ENCODE results near the gene IQCH.
"Not testable (repeated sequence)": the region's sequence is repeated elsewhere in the genome, so short reads cannot be mapped to it uniquely, and the experiment has no call there.

Gene IQCH

GRCh38 chr15:67359431-67360079, 105.0 kb downstream of the IQCH start:
- peak; percentile 11 to 57 for DNase-seq

GRCh38 chr15:67361100-67361499, 106.5 kb downstream of the IQCH start:
- DNase-seq, result no peak

GRCh38 chr15:67363712-67364111, 109.1 kb downstream of the IQCH start:
- DNase-seq, result not testable (repeated sequence)

GRCh38 chr15:67365994-67366393, 111.4 kb downstream of the IQCH start:
- DNase-seq, result no peak

- no peak for DNase-seq
Measured at GRCh38 chr15:67366904-67367303, 112.3 kb downstream of the IQCH start.

GRCh38 chr15:67369359-67369998, 114.9 kb downstream of the IQCH start:
- no peak for DNase-seq

- peak in 1 of 2 experiments; percentile 14 for DNase-seq
Measured at GRCh38 chr15:67370206-67370954, 115.8 kb downstream of the IQCH start.

- DNase-seq, result no peak
Measured at GRCh38 chr15:67372543-67372942, 118.0 kb downstream of the IQCH start.

- no peak for DNase-seq
Measured at GRCh38 chr15:67372986-67373675, 118.5 kb downstream of the IQCH start.

GRCh38 chr15:67373971-67374370, 119.4 kb downstream of the IQCH start:
- DNase-seq, result no peak

GRCh38 chr15:67379530-67379929, 124.9 kb downstream of the IQCH start:
- no peak for DNase-seq

GRCh38 chr15:67380921-67381320, 126.3 kb downstream of the IQCH start:
- no peak for DNase-seq

GRCh38 chr15:67381416-67382045, 126.9 kb downstream of the IQCH start:
- DNase-seq, result no peak

GRCh38 chr15:67382723-67383122, 128.1 kb downstream of the IQCH start:
- DNase-seq, result no peak

GRCh38 chr15:67383899-67384298, 129.3 kb downstream of the IQCH start:
- DNase-seq, result no peak

GRCh38 chr15:67384761-67385160, 130.2 kb downstream of the IQCH start:
- no peak for DNase-seq

GRCh38 chr15:67385971-67386370, 131.4 kb downstream of the IQCH start:
- no peak for DNase-seq

GRCh38 chr15:67386947-67387346, 132.4 kb downstream of the IQCH start:
- DNase-seq, result no peak

GRCh38 chr15:67389975-67390374, 135.4 kb downstream of the IQCH start:
- no peak for DNase-seq

- no peak for DNase-seq
Measured at GRCh38 chr15:67394873-67395639, 140.5 kb downstream of the IQCH start.

GRCh38 chr15:67396114-67396513, 141.5 kb downstream of the IQCH start:
- no peak for DNase-seq

GRCh38 chr15:67397139-67397538, 142.6 kb downstream of the IQCH start:
- DNase-seq, result no peak

All from NCI-H526 (cell line).